SJCRH30 (cell line): ENCODE data around the gene MTUS2. TPM values are rescaled to one million over a fixed set of nuclear protein-coding genes. Genes with fewer than 3 reads are reported as not detected.

Experiments
- DNase-seq, 2 experiments: peaks; one replicate each; pipeline ENCODE4 v3.0.0-alpha.2; 2015 to 2020
- H3K27ac ChIP-seq: fragments of 250-450 bp; sonication (Bioruptor Pico); 2 replicates; pipeline ENCODE4 v1.5.1; 2020; ENCODE audit warnings: mild to moderate bottlenecking, moderate library complexity
- H3K27me3 ChIP-seq: fragments of 250-450 bp; sonication (Bioruptor Pico); 2 replicates; pipeline ENCODE4 v1.5.1; 2020; ENCODE audit warnings: mild to moderate bottlenecking, moderate library complexity
- H3K36me3 ChIP-seq: fragments of 250-450 bp; sonication (Bioruptor Pico); 2 replicates; pipeline ENCODE4 v1.5.1; 2020; ENCODE audit warnings: mild to moderate bottlenecking, moderate library complexity
- H3K4me1 ChIP-seq: fragments of 250-450 bp; sonication (Bioruptor Pico); 2 replicates; pipeline ENCODE4 v1.5.1; 2020; ENCODE audit warnings: mild to moderate bottlenecking, moderate library complexity
- H3K4me3 ChIP-seq: fragments of 250-450 bp; sonication (Bioruptor Pico); 2 replicates; pipeline ENCODE4 v1.5.1; 2020; ENCODE audit warnings: mild to moderate bottlenecking, moderate library complexity
- H3K9me3 ChIP-seq: fragments of 250-450 bp; sonication (Bioruptor Pico); replicated peaks from 2 replicates; pipeline ENCODE4 v1.5.1; 2020; ENCODE audit warnings: mild to moderate bottlenecking, moderate library complexity
- total RNA-seq: library from RNA; depleted of rRNA; stranded (reverse); fragments of >200 nt; shearing (Covaris generic); gene quantifications from 2 replicates; pipeline ENCODE4 v1.2.3, GENCODE V29; 2014

The MTUS2 gene
- total RNA-seq, 1 experiment from 2014 or later, result 2.4 TPM

DNA sequence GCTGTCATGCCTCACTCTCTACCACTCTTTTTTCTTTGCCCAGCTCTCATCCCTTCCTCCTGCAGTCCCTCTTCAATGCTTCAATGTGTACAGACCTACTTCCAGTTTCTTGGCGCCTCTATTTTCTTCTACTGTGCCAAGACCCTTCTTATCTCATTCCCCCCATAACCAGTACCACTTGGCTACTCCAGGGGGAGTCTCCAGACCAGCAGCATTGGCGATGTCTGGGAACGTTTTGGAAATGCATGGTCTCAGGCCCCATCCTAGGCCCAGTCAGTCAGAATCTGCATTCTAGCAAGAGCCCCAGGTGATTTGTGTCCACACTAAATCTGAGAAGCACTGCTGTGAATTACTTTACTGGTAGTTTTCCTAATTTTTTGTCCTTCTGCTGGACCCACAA, 577.1 kb downstream of the MTUS2 start:
- Histone ChIP-seq H3K36me3 (no peaks in the 10 kb centered on the region), H3K4me3 (no peak overlapping the region), H3K27ac (no peak overlapping the region), H3K4me1 (peaks cover 10% of the 10 kb centered on the region), H3K27me3 (peaks cover 24% of the 10 kb centered on the region), H3K9me3 (no peaks in the 10 kb centered on the region)
- no peak for DNase-seq

DNA sequence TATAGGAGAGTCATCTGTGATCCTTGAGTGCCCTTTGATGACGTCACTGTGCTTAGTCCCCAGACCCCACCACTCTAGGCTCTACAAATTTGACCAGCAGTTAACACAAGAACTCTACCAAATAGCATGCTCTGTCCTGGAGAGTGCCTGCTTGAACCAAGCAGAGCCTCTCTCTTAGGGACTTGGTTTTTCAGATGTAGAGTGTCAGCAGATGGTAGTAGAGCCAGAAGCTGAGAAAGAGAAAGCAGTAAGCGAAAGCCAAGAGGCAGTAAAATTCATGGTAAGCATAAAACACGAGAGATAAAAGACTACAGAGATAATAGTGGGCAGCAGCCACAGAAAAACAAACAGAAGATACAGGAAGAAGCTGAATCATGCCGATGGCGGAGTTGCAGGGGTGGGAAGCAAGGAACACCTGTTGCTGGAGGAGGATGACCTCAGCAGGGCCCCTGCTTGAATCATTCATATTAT, 582.1 kb downstream of the MTUS2 start:
- DNase-seq, result peak; percentile 82 to 89
- no peaks in the 10 kb centered on the region for H3K36me3 ChIP-seq
- peak overlapping the region; percentile 26 for H3K4me3 ChIP-seq
- H3K4me1 ChIP-seq, result peaks cover 37% of the 10 kb centered on the region
- no peaks in the 10 kb centered on the region for H3K9me3 ChIP-seq
- H3K27me3 ChIP-seq, result no peaks in the 10 kb centered on the region
- H3K27ac ChIP-seq, result peak overlapping the region; percentile 80

DNA sequence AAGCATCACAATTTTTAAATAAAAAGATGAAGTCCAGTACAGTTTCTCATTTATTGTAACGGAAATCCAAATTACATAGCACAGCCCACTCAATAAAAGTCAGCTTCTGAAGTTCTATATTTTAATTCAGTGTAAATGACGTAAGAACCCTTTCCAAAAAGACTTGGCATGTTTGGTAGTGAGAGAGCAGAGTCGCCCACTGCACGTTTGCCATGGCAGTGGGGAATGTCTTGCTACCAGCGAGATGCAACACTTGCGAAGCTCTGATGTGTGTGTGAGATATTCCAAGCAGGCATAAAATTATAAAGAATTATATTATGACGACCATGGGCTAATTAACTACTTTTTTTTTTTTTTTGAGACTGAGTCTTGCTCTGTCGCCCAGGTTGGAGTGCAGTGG, 585.3 kb downstream of the MTUS2 start:
- DNase-seq, result no peak
- no peaks in the 10 kb centered on the region for H3K27me3 ChIP-seq
- H3K27ac ChIP-seq, result no peak overlapping the region
- no peaks in the 10 kb centered on the region for H3K36me3 ChIP-seq
- H3K9me3 ChIP-seq, result no peaks in the 10 kb centered on the region
- H3K4me3 ChIP-seq, result no peak overlapping the region
- peaks cover 37% of the 10 kb centered on the region for H3K4me1 ChIP-seq

DNA sequence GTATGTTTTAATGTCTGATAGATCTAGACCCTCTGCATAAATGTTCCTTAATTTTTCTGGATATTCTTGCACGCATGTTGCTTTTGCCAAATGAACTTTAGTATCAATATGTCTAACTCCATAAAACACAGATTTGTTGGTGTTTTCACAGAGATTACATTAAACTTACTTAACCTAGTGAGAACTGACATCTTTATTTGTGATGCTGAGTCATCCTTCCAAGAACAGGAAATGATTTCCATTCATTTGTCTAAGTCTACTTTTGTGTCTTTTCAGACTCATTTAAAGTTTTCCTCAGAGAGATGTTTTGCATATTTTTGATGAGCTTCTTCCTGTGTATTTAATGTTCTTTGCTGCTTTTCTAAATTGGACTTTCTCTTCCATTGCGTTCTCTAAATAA, 591.3 kb downstream of the MTUS2 start:
- H3K36me3 ChIP-seq, result no peaks in the 10 kb centered on the region
- H3K27ac ChIP-seq, result no peak overlapping the region
- peaks cover 4% of the 10 kb centered on the region; the same call in 1 of the 2 replicates for H3K9me3 ChIP-seq
- H3K4me1 ChIP-seq, result no peaks in the 10 kb centered on the region; the same call in 1 of the 2 replicates
- no peak for DNase-seq
- no peaks in the 10 kb centered on the region for H3K27me3 ChIP-seq
- no peak overlapping the region for H3K4me3 ChIP-seq

DNA sequence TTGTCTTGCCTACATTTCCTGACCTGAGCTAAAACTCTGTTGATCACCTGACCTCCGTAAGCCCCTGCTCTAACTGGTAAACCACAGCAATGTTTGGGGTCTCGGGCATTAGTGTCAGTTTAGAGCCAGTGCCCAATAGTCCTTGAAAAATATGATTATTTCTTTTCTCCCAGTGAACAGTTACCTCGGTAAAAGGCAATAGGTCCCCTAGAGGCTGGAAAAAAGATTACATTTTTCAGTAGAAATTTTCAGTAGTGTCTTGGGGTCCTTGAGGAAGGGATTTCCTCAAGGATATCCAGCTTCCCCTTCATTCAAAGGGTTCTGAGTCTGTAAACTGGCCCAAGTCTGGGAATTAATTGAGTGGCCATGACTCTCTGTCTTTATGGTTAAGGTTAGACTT, 597.9 kb downstream of the MTUS2 start:
- H3K9me3 ChIP-seq, result peaks cover 2% of the 10 kb centered on the region; the same call in 1 of the 2 replicates
- H3K4me3 ChIP-seq, result no peak overlapping the region
- DNase-seq, result no peak
- no peaks in the 10 kb centered on the region for H3K36me3 ChIP-seq
- H3K4me1 ChIP-seq, result peaks cover 9% of the 10 kb centered on the region; the same call in 1 of the 2 replicates
- no peak overlapping the region for H3K27ac ChIP-seq
- no peaks in the 10 kb centered on the region for H3K27me3 ChIP-seq

DNA sequence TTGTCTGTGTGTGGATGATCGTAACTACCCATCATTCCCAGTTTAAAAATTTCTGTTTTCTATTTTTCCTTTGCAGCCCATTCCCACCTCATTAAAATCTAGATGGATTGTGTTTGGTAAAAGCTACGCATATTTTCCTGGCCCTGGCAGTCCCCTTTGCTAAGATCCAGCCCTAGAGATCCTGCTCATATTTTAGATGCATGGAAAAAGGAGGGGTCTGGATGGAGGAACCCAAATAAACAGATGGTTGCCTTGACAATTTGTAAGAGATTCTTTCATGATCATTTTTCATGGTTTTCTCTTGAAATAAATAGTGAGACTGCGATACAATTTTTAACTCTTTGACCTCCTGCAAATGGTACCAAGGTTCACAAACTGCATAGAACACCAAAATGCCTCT, 601.0 kb downstream of the MTUS2 start:
- Histone ChIP-seq H3K36me3 (no peaks in the 10 kb centered on the region), H3K27ac (no peak overlapping the region), H3K27me3 (no peaks in the 10 kb centered on the region), H3K4me3 (no peak overlapping the region), H3K4me1 (peaks cover 9% of the 10 kb centered on the region; the same call in 1 of the 2 replicates), H3K9me3 (no peaks in the 10 kb centered on the region)
- DNase-seq, result no peak

DNA sequence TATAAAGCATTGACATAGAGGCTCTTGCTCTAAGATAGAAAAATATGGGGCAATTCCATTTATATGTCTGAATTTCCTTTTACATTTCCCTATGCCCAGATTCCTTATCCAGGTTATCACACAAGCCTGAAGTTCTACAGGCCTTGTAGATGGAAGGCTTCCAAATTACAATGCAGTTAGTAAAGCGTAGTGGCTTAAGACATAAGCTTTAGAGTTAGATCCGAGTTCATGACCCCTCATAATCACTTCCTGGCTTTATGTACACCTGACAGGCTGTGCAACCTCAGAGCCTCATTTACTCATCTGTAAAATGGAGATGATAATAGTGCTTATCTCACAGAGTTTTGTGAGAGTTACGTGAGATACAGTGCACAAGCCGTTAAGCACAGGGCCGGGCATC, 601.9 kb downstream of the MTUS2 start:
- no peak for DNase-seq
- no peak overlapping the region for H3K27ac ChIP-seq
- H3K4me3 ChIP-seq, result no peak overlapping the region
- peaks cover 9% of the 10 kb centered on the region; the same call in 1 of the 2 replicates for H3K4me1 ChIP-seq
- no peaks in the 10 kb centered on the region for H3K36me3 ChIP-seq
- no peaks in the 10 kb centered on the region for H3K27me3 ChIP-seq
- no peaks in the 10 kb centered on the region for H3K9me3 ChIP-seq

DNA sequence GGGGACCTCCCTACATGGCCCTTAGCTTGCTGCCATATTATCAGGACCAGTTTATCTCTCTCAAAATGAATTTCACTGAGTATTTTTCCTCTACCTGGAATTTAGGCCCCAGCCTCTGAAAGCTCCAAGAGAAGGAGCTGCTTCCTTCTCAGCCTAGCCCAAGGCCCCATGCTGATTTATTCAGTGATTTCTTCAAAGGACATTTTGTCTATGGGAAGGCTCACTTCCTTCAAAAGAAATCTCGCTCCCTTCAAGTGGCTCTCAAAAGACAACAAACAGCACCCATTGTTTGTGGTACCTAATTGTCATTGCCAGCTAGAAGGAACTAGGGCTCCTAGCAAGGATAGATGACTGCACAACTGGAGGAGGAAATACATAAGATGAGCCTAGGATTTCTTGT, 602.9 kb downstream of the MTUS2 start:
- Histone ChIP-seq H3K4me3 (no peak overlapping the region), H3K4me1 (peaks cover 14% of the 10 kb centered on the region; the same call in 1 of the 2 replicates), H3K9me3 (no peaks in the 10 kb centered on the region), H3K36me3 (no peaks in the 10 kb centered on the region), H3K27me3 (no peaks in the 10 kb centered on the region), H3K27ac (no peak overlapping the region)
- no peak for DNase-seq

DNA sequence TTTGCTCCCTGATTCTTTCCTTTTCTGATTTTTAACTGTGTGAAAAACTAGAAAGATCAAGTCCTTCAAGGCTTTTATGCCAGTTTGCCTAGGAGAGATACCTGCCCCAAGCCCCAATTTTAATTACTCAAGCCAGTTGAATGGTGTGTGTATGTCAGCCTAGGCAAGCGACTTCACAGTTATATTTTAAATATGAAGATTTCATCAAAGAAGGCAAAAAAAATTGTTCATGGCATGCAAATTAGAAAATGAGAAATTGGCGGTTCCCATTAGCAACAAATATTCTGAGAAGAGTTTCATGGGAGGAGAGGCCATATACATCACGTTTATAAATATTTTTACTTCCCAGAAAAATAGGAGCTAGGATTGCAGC, 607.8 kb downstream of the MTUS2 start:
- no peak for DNase-seq
- H3K27ac ChIP-seq, result no peak overlapping the region; the same call in 1 of the 2 replicates
- H3K27me3 ChIP-seq, result no peaks in the 10 kb centered on the region
- peaks cover 9% of the 10 kb centered on the region for H3K4me1 ChIP-seq
- H3K4me3 ChIP-seq, result peak overlapping the region; percentile 55
- H3K36me3 ChIP-seq, result no peaks in the 10 kb centered on the region
- no peaks in the 10 kb centered on the region for H3K9me3 ChIP-seq

DNA sequence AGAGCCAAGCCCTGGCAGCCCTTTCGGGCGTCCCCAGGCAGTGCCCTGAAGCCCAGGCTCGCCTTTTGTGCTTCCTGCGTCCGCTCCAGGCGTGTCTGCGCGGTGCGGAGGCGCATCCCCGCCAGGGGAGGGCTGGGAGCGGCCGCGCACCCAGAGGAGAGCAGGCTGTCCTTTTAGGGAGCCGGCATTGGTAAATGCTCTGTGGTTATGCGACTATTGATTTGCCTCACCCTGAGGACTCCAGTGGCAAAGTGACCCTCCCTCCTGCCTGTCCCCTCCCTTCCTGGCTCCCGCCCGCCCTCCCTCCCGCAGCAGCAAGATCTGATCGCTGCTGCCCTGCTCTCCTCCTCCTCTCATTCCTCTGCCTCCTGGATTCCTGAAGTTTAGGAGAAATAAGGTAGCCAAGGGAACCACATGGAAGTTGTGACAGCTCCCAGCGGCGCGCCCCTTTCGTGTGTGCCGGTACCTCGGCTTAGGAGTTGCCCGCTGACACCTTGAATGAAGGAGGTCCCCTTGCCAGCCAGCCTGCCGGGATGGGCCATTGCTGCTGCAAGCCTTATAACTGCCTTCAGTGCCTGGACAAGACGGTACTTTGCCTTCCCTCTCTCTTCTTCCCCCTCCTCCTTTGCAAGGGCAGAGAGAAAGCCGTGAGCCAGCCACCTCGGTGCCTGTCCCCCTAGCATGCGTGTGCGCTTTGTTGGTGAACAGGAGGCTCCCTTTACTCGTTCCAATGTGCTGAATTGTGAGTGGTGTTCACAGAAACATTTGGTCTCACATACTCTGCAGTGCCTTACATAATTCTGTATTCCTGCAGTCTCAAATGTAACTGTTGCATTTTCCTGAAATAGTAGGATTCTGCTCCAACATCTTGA, 608.4 kb downstream of the MTUS2 start:
- Histone ChIP-seq H3K4me3 (peak overlapping the region; percentile 55), H3K27me3 (no peaks in the 10 kb centered on the region), H3K36me3 (no peaks in the 10 kb centered on the region), H3K4me1 (peaks cover 9% of the 10 kb centered on the region), H3K9me3 (no peaks in the 10 kb centered on the region), H3K27ac (no peak overlapping the region; the same call in 1 of the 2 replicates)
- DNase-seq, result peak; percentile 67 to 80

DNA sequence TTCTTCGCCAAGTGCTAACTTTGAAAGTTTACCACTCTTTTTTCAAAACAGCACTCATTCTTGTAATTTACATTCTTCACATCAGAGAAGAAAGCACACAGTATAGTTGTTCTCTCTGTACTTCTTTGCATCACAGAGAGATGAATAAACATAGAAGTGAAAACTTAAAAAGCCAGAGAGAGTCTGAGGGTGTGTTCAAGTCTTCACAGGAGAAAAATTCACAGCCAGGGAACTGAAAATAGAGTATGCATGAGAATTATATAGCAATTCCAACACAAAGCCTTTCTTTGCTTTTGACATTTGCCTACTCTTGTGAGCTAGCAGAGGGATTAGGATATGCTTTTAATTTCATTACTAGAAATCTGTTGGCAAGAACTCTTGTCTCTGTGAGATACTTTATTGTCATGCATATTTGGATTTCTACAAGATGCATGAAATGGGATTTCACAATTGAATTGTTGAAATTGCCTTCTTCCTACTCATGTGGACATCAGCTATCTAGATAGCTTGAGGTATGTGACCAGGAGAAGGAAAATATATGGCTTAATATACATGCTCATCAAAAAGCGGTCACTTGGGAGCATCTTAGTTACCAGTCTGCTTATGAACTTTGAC, 609.3 kb downstream of the MTUS2 start:
- H3K27ac ChIP-seq, result no peak overlapping the region

DNA sequence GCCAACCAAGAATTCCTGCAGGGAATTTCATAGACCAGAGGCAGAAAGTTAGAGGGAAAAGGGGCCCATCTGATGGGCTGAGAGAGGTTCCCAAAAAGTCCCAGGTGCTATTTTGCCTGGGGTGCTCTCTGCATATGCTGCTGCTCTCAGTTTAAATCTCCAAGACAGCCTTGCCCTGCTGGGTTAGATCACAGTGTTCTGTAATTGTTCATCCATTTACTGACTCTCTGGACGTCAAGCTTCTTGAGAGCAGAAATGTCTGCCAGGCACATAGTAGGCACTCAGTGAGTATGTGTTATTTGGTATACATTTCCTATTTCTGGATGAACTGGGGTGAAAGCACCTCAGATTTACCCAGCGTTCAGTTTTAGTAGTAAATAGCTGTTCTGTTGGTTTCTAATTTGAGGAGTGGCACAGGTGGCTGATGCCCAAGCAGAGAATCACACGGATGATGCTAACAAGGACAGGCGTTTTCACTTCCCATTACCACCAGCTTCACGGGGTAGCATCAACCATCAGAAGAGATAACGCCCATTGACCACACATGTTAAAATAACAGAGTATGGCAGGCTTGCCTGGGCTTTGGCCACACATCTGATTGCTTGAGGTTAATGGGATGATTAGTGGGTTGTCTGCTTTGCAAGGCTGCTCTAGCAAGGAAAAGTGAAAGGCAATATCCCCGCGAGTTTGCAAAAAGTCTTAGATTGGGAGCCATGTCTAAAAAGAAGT, 614.2 kb downstream of the MTUS2 start:
- peak overlapping the region; percentile 15 for H3K4me3 ChIP-seq

More for the DNA sequence above, 609.3 kb downstream of the MTUS2 start:
- no peak for DNase-seq
- Histone ChIP-seq H3K36me3 (no peaks in the 10 kb centered on the region), H3K9me3 (no peaks in the 10 kb centered on the region), H3K4me3 (peak overlapping the region; percentile 55; the same call in 1 of the 2 replicates), H3K4me1 (peaks cover 17% of the 10 kb centered on the region), H3K27me3 (no peaks in the 10 kb centered on the region)

DNA sequence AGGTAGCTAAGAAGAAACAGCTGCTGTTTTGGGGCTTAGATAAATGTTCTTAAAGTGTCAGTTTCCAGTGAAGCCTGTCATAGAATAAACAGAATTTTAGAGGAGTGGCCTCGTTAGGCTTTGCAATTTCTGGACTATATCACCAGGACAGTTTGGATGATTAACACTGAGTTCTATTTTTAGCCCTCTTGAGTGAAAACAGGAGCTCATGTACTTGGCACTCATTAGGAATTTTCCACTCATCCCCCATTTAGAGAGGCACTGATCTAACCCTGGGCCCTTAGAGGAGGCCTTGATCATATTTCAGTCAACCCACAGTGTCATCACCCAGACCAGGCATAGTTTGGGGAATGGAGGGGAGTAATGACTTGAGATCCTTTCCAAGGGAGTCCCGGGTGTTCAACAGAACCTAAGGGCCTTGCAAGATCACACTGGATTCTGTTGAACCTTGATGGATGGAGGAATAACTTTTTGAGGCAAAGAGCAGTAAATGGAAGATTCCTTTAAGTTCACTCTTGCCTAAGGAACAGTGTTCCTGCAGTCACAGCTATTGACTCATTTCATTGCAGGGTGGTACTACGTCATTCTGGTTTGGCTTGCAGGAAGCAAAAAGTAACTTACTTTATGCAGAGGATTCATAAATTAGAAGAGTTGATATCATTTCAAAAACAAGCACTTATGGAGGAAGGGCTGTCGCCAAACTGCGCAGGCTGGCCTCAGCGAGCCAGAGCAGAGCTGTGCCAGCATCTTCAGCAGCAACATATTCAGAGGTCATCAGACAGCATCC, 615.2 kb downstream of the MTUS2 start:
- Histone ChIP-seq H3K36me3 (no peaks in the 10 kb centered on the region), H3K27ac (peak overlapping the region; percentile 48), H3K4me3 (peak overlapping the region; percentile 15), H3K27me3 (no peaks in the 10 kb centered on the region), H3K4me1 (peaks cover 34% of the 10 kb centered on the region), H3K9me3 (no peaks in the 10 kb centered on the region)
- DNase-seq, result peak; percentile 68 to 86

More for the DNA sequence above, 614.2 kb downstream of the MTUS2 start:
- H3K4me1 ChIP-seq, result peaks cover 34% of the 10 kb centered on the region
- no peaks in the 10 kb centered on the region for H3K9me3 ChIP-seq
- peak in 1 of 2 experiments; percentile 40 for DNase-seq
- H3K27me3 ChIP-seq, result no peaks in the 10 kb centered on the region
- H3K36me3 ChIP-seq, result no peaks in the 10 kb centered on the region
- peak overlapping the region; percentile 48 for H3K27ac ChIP-seq

DNA sequence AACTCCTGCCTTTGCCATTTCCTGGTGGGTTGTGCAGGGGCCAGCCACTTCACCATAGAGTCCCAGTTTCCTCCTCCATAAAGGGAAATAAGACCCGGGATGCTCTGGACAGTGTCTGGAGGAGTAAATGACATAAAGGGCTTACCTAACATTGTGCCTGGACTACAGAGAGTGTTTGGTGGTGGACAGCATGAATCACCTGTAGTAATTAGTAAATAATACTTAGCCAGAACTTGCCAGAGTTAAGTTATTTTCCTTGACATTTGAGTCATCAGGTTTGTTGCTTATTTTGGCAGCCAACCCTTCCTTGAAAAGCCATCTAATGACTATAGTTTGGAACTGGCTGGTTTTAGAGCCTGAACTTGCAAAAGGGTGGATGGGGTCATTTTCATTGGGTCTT, 616.2 kb downstream of the MTUS2 start:
- H3K4me1 ChIP-seq, result peaks cover 42% of the 10 kb centered on the region
- H3K4me3 ChIP-seq, result no peak overlapping the region
- H3K9me3 ChIP-seq, result no peaks in the 10 kb centered on the region
- no peaks in the 10 kb centered on the region for H3K36me3 ChIP-seq
- no peak overlapping the region for H3K27ac ChIP-seq
- no peak for DNase-seq
- H3K27me3 ChIP-seq, result no peaks in the 10 kb centered on the region
